SU-DHL-6 (cell line): Measurements from ENCODE around the gene CEND1.

Experiments used
- H2AFZ ChIP-seq: fragments of 200-600 bp; sonication (generic); 2 replicates; pipeline ENCODE4 v1.6.1; 2014; ENCODE audit warnings: low read depth, mild to moderate bottlenecking, moderate library complexity, mixed read lengths, antibody characterized with exemption, low read length; ENCODE audit not compliant: severe bottlenecking
- H3F3A ChIP-seq: fragments of 200-600 bp; shearing (Covaris generic); 2 replicates; pipeline ENCODE4 v1.6.0; 2016; ENCODE audit warnings: antibody characterized with exemption, mild to moderate bottlenecking; ENCODE audit not compliant: insufficient read depth
- H3K27ac ChIP-seq: fragments of 200-600 bp; sonication (generic); 2 replicates; pipeline ENCODE4 v1.5.1; 2016; ENCODE audit warnings: low read depth, mild to moderate bottlenecking, low read length, moderate library complexity, mixed read lengths
- H3K27me3 ChIP-seq: fragments of 200-600 bp; sonication (generic), shearing (Covaris generic); 2 replicates; pipeline ENCODE4 v1.6.0; 2014; ENCODE audit warnings: mild to moderate bottlenecking, low read length
- H3K36me3 ChIP-seq: fragments of 200-600 bp; sonication (generic); 2 replicates; pipeline ENCODE4 v1.6.1; 2014; ENCODE audit warnings: mild to moderate bottlenecking, low read length, mixed read lengths
- H3K4me2 ChIP-seq: fragments of 300-600, 200-600 bp; shearing (Covaris generic), sonication (generic); 2 replicates; pipeline ENCODE4 v1.6.0; 2014; ENCODE audit warnings: low read length, low read depth, mild to moderate bottlenecking; ENCODE audit not compliant: poor library complexity, severe bottlenecking
- H3K4me3 ChIP-seq: fragments of 200-600 bp; sonication (generic); 2 replicates; pipeline ENCODE4 v1.5.1; 2014; ENCODE audit warnings: antibody characterized with exemption, low read length, mild to moderate bottlenecking, mixed read lengths; ENCODE audit not compliant: insufficient read depth, poor library complexity, severe bottlenecking
- H3K79me2 ChIP-seq: fragments of 200-600 bp; sonication (generic); 2 replicates; pipeline ENCODE4 v1.6.1; 2014; ENCODE audit warnings: mild to moderate bottlenecking, low read length, moderate library complexity; ENCODE audit not compliant: insufficient read depth
- H3K9ac ChIP-seq: fragments of 200-600 bp; sonication (generic); 2 replicates; pipeline ENCODE4 v1.7.0; 2014; ENCODE audit warnings: mild to moderate bottlenecking, low read length
- H3K9me2 ChIP-seq: fragments of 200-600 bp; sonication (generic); replicated peaks from 2 replicates; pipeline ENCODE4 v1.6.1; 2014; ENCODE audit warnings: low read length; ENCODE audit not compliant: insufficient read depth
- H3K9me3 ChIP-seq: fragments of 200-600 bp; sonication (generic); 2 replicates; pipeline ENCODE4 v1.6.1; 2014; ENCODE audit warnings: low read length, mixed read lengths; ENCODE audit not compliant: insufficient read depth
- H4K20me1 ChIP-seq: fragments of 200-600 bp; sonication (generic); 2 replicates; pipeline ENCODE4 v1.6.1; 2014; ENCODE audit warnings: low read depth, mild to moderate bottlenecking, antibody characterized with exemption, low read length, moderate library complexity, mixed read lengths
- CTCF ChIP-seq: fragments of 200-600 bp; sonication (generic); IDR thresholded peaks from one replicate; pipeline ENCODE4 v1.5.1; 2017; ENCODE audit warnings: antibody characterized with exemption, mild to moderate bottlenecking, low read length, moderate library complexity; ENCODE audit not compliant: insufficient read depth, poor library complexity, severe bottlenecking
- EZH2phosphoT487 ChIP-seq: fragments of 200-600 bp; sonication (generic), shearing (Covaris generic); conservative IDR thresholded peaks from 2 replicates; pipeline ENCODE4 v1.6.1; 2018; ENCODE audit warnings: mild to moderate bottlenecking, antibody characterized with exemption, low read length, moderate library complexity, mixed read lengths

The CEND1 gene

DNA sequence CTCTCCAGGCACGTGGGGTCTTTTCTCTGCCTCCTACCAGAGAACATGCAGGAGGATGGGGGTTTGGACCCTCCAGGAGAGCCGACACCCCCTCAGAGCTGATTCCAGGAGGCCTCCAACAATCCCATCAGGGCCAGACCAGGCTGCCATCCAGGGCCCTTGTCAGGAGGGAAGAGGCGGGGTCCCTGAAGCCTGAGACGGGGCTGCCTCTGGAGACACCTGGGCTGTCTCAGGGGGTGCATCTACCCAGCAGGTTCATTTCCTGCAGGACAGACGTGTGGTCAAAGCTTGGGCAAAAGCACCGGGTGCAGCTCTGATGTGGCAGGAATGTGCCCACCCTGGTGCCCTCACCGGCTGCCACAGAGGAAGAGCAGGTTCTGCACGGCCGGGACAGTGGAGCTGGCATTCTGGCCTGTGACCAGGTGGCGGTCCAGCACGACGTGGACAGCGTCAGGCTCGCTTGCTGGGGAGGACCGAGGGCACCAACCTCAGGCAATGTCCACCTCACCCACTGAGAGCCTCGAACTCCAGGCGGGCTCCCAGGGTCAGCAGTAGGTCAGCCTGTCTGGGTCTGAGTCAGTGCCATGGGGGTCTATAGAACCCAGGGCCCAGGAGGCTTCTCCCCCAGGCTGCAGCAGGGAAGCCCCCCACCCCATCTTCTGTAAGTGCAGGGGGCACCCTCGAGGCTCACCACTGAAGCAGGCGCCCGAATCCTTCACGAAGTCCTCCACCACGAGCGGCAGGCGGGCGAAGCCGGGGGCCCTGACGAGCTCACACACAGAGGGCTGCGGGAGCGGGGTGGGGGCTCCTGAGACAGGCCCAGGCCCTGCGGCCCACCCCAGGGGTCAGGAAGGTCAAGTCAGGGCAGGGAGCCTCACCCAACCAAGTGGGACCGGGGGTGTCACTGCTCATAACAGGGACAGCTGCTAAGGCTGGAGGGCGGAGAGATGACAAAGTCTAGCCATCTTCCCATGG is 19.0 kb downstream of the CEND1 start:
- no peak overlapping the region for H3K27ac ChIP-seq
- no peak overlapping the region for H3K9ac ChIP-seq
- TF ChIP-seq EZH2phosphoT487 (no peak), CTCF (no peak)
- no peaks in the 10 kb centered on the region for H3K36me3 ChIP-seq
- no peak overlapping the region for H3K4me3 ChIP-seq
- peaks cover 35% of the 10 kb centered on the region for H3K79me2 ChIP-seq
- no peak overlapping the region for H3K4me2 ChIP-seq
- no peak overlapping the region for H2AFZ ChIP-seq
- no peaks in the 10 kb centered on the region for H3K9me3 ChIP-seq
- H3K9me2 ChIP-seq = no peaks in the 10 kb centered on the region
- H4K20me1 ChIP-seq = no peaks in the 10 kb centered on the region
- H3K27me3 ChIP-seq = no peaks in the 10 kb centered on the region
- no peaks in the 10 kb centered on the region for H3F3A ChIP-seq

- H3K4me3 ChIP-seq = no peak overlapping the region
- TF ChIP-seq EZH2phosphoT487 (no peak), CTCF (no peak)
Observed at GRCh38 chr11:769887-770641, 19.8 kb downstream of the CEND1 start.

DNA sequence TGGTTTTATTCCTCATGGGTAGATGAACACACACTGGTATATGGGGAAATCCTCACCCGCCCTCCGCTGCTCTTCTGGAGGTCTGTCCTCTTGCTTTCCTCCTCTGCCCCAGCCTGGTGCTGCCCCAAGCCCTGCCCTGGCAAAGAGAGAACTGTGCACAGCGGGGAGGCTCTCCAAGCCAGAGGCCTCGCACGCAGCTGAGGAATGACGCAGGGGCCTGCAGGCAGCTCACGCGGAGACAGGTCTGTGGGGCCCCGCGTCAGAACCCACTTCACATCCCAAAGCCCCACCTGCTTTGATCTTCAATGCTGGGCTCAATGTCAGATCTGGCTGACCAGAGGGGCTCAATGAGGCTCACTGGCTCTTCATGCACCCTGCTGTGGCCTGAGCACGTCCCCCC is 22.7 kb downstream of the CEND1 start:
- TF ChIP-seq CTCF (no peak), EZH2phosphoT487 (no peak)
- no peaks in the 10 kb centered on the region for H4K20me1 ChIP-seq

More at GRCh38 chr11:769887-770641, 19.8 kb downstream of the CEND1 start:
- Histone ChIP-seq H4K20me1 (no peaks in the 10 kb centered on the region), H3K4me2 (no peak overlapping the region), H3K27ac (no peak overlapping the region), H3K36me3 (no peaks in the 10 kb centered on the region), H3K9me3 (no peaks in the 10 kb centered on the region), H3K27me3 (no peaks in the 10 kb centered on the region), H3K9me2 (no peaks in the 10 kb centered on the region), H3F3A (peaks cover 2% of the 10 kb centered on the region; the same call in 1 of the 2 replicates), H3K9ac (no peak overlapping the region), H3K79me2 (peaks cover 26% of the 10 kb centered on the region), H2AFZ (no peak overlapping the region)

More for the DNA sequence above, 22.7 kb downstream of the CEND1 start:
- Histone ChIP-seq H2AFZ (no peak overlapping the region), H3K9ac (no peak overlapping the region), H3K27me3 (no peaks in the 10 kb centered on the region), H3K79me2 (no peaks in the 10 kb centered on the region), H3K4me3 (no peak overlapping the region), H3K9me3 (no peaks in the 10 kb centered on the region), H3K27ac (no peak overlapping the region), H3K36me3 (no peaks in the 10 kb centered on the region), H3K4me2 (no peak overlapping the region), H3K9me2 (no peaks in the 10 kb centered on the region), H3F3A (peaks cover 9% of the 10 kb centered on the region)
